HepG2 (cell line): ENCODE results near the gene ENDOD1. TPM values are rescaled to one million over a fixed set of nuclear protein-coding genes. Genes with fewer than 3 reads are reported as not detected.

ENCODE experiments used
- ATAC-seq: fragments of 200-7000 bp; cut with Tn5 transposase; 3 replicates; pipeline ENCODE4 v1.9.1; 2020; ENCODE audit warnings: mild to moderate bottlenecking, moderate library complexity
- BruUV-seq: library from RNA; stranded (reverse); fragments of 400-500 nt; replicated peaks from 2 replicates; lab custom pipeline; 2021; lab: Mats Ljungman, UMichigan
- CTCF ChIA-PET: fragments of 300-600 bp; formaldehyde crosslinking; extraction: SDS; loops from one replicate; lab custom pipeline; 2021; ENCODE audit warnings: low total read pairs, inconsistent platforms, low intra/inter-chr PET ratio; lab: Yijun Ruan, JAX
- POLR2A ChIA-PET: fragments of 350-600 bp; sonication (Branson Sonifier 250); formaldehyde crosslinking; loops from one replicate; lab custom pipeline; 2020; ENCODE audit warnings: antibody characterized with exemption, inconsistent platforms; lab: Yijun Ruan, JAX
- DNase-seq: peaks from one replicate; pipeline ENCODE4 v3.0.0-alpha.2; 2015; ENCODE audit warnings: low spot score
- FAIRE-seq: peaks from 3 replicates; lab custom pipeline; 2011; peaks lifted over from hg19 to GRCh38; lab: Jason Lieb, UNC
- H2AFZ ChIP-seq: one replicate; pipeline ENCODE4 v1.6.1; 2011; ENCODE audit warnings: low read length, inconsistent platforms
- H3K27ac ChIP-seq: fragments of 300-600 bp; 3 replicates; pipeline ENCODE4 v1.8.0; 2011; ENCODE audit warnings: mixed run types, mild to moderate bottlenecking, mixed read lengths, low read length, inconsistent platforms; ENCODE audit not compliant: insufficient read depth; ENCODE audit errors: extremely low read length
- H3K27me3 ChIP-seq, 2 experiments: fragments of 200-600 bp in 1 of 2; 2 replicates in 1 of 2; 3 replicates in 1 of 2; pipeline versions ENCODE4 v1.6.0 to v1.8.0; 2011; ENCODE audit warnings: low read length in 2 of 2, mild to moderate bottlenecking in 2 of 2, moderate library complexity in 2 of 2, inconsistent platforms in 1 of 2; ENCODE audit not compliant: insufficient read depth in 2 of 2, control insufficient read depth in 1 of 2
- H3K36me3 ChIP-seq, 2 experiments: fragments of 200-600 bp in 1 of 2; replicated peaks in 1 of 2; 2 replicates in 1 of 2; 3 replicates in 1 of 2; pipeline versions ENCODE4 v1.5.1 to v1.8.0; 2011; ENCODE audit warnings: low read length in 2 of 2, inconsistent platforms in 1 of 2; ENCODE audit not compliant: insufficient read depth in 2 of 2, control insufficient read depth in 1 of 2
- H3K4me1 ChIP-seq: 2 replicates; pipeline ENCODE4 v1.5.1; 2012; ENCODE audit warnings: low read length, inconsistent platforms; ENCODE audit not compliant: insufficient read depth
- H3K4me2 ChIP-seq: 2 replicates; pipeline ENCODE4 v1.6.0; 2011; ENCODE audit warnings: low read depth, low read length, inconsistent platforms
- H3K4me3 ChIP-seq, 3 experiments: fragments of 200-600 bp in 1 of 3; sonication (generic), shearing (Covaris generic) in 1 of 3; replicated peaks in 1 of 3; 2 replicates each; pipeline ENCODE4 v1.5.1; 2011 to 2016; ENCODE audit warnings: low read length in 3 of 3, inconsistent platforms in 2 of 3, low read depth in 2 of 3, mild to moderate bottlenecking in 2 of 3, control low read depth in 1 of 3, mixed read lengths in 1 of 3; ENCODE audit not compliant: insufficient read depth in 1 of 3
- H3K79me2 ChIP-seq: one replicate; pipeline ENCODE4 v1.6.1; 2011; ENCODE audit warnings: low read length, inconsistent platforms; ENCODE audit not compliant: insufficient read depth
- H3K9ac ChIP-seq: 2 replicates; pipeline ENCODE4 v1.6.0; 2011; ENCODE audit warnings: mild to moderate bottlenecking, low read depth, low read length, inconsistent platforms; ENCODE audit not compliant: insufficient read depth
- H3K9me3 ChIP-seq: 2 replicates; pipeline ENCODE4 v1.5.1; 2012; ENCODE audit warnings: mild to moderate bottlenecking, low read length
- H4K20me1 ChIP-seq: 2 replicates; pipeline ENCODE4 v1.6.0; 2011; ENCODE audit warnings: inconsistent platforms, mild to moderate bottlenecking, low read length, moderate library complexity; ENCODE audit not compliant: insufficient read depth
- ARNT2 ChIP-seq: sonication (generic); formaldehyde crosslinking; IDR thresholded peaks from 2 replicates; pipeline ENCODE4 v1.8.0; 2022; ENCODE audit warnings: mild to moderate bottlenecking, low read depth, missing genetic modification reagents, moderate library complexity
- ATF7 ChIP-seq, 2 experiments: fragments of 450-650 bp in 1 of 2; sonication (generic) in 1 of 2; formaldehyde crosslinking in 1 of 2; IDR thresholded peaks; 2 replicates each; pipeline versions ENCODE4 v1.4.0 to v1.6.1; 2016 to 2020; ENCODE audit warnings: antibody characterized with exemption in 1 of 2, mild to moderate bottlenecking in 1 of 2, missing genetic modification reagents in 1 of 2
- ETV6 ChIP-seq: sonication (generic); formaldehyde crosslinking; conservative IDR thresholded peaks from 2 replicates; pipeline ENCODE4 v1.4.0; 2020; ENCODE audit warnings: missing genetic modification reagents
- HNRNPK ChIP-seq: fragments of 200-400 bp; formaldehyde crosslinking; IDR thresholded peaks from 2 replicates; pipeline ENCODE4 v1.6.1; 2018; ENCODE audit warnings: low read length, low read depth, moderate library complexity, mild to moderate bottlenecking; ENCODE audit not compliant: poor library complexity, severe bottlenecking
- JUN ChIP-seq: sonication (generic); formaldehyde crosslinking; IDR thresholded peaks from 2 replicates; pipeline ENCODE4 v1.4.0; 2020; ENCODE audit warnings: mild to moderate bottlenecking, missing genetic modification reagents
- JUND ChIP-seq: sonication (generic); formaldehyde crosslinking; IDR thresholded peaks from 2 replicates; pipeline ENCODE4 v1.8.0; 2022; ENCODE audit warnings: mild to moderate bottlenecking, missing genetic modification reagents
- KAT2B ChIP-seq: fragments of 150-350 bp; IDR thresholded peaks from 2 replicates; pipeline ENCODE4 v1.6.1; 2014; ENCODE audit warnings: low read depth, low read length, borderline replicate concordance
- KLF15 ChIP-seq: sonication (generic); formaldehyde crosslinking; IDR thresholded peaks from 2 replicates; pipeline ENCODE4 v1.8.1; 2023; ENCODE audit warnings: borderline replicate concordance, mild to moderate bottlenecking, inconsistent platforms, missing genetic modification reagents, mixed read lengths
- MATR3 ChIP-seq: sonication (generic); formaldehyde crosslinking; IDR thresholded peaks from 2 replicates; pipeline ENCODE4 v1.4.0; 2020; ENCODE audit warnings: missing genetic modification reagents
- MIER3 ChIP-seq: IDR thresholded peaks from 2 replicates; pipeline ENCODE4 v1.6.1; 2016; ENCODE audit warnings: missing compliant biosample characterization, borderline replicate concordance
- NFATC3 ChIP-seq: sonication (generic); formaldehyde crosslinking; IDR thresholded peaks from 2 replicates; pipeline ENCODE4 v1.5.1; 2020; ENCODE audit warnings: mild to moderate bottlenecking, missing genetic modification reagents
- ONECUT2 ChIP-seq: sonication (generic); formaldehyde crosslinking; IDR thresholded peaks from 2 replicates; pipeline ENCODE4 v1.4.0; 2020; ENCODE audit warnings: missing genetic modification reagents
- SIX1 ChIP-seq: sonication (generic); formaldehyde crosslinking; IDR thresholded peaks from 2 replicates; pipeline ENCODE4 v1.4.0; 2020; ENCODE audit warnings: missing genetic modification reagents, borderline replicate concordance
- ZBTB1 ChIP-seq: sonication (generic); formaldehyde crosslinking; IDR thresholded peaks from 2 replicates; pipeline ENCODE4 v1.4.0; 2020; ENCODE audit warnings: missing genetic modification reagents, borderline replicate concordance
- ZBTB14 ChIP-seq: sonication (generic); formaldehyde crosslinking; IDR thresholded peaks from 2 replicates; pipeline ENCODE4 v1.4.0; 2020; ENCODE audit warnings: missing genetic modification reagents
- ZNF331 ChIP-seq: sonication (generic); formaldehyde crosslinking; IDR thresholded peaks from 2 replicates; pipeline ENCODE4 v1.4.0; 2020; ENCODE audit warnings: missing genetic modification reagents
- ZNF431 ChIP-seq: sonication (generic); formaldehyde crosslinking; IDR thresholded peaks from 2 replicates; pipeline ENCODE4 v1.9.0; 2022; ENCODE audit warnings: missing genetic modification reagents, low read depth, mild to moderate bottlenecking, borderline replicate concordance
- ZNF598 ChIP-seq: sonication (generic); formaldehyde crosslinking; IDR thresholded peaks from 2 replicates; pipeline ENCODE4 v1.5.1; 2020; ENCODE audit warnings: mild to moderate bottlenecking, missing genetic modification reagents, borderline replicate concordance
- WGBS: methylation state at CpG from one replicate; pipeline ENCODE4 v1.1.6; 2017; ENCODE audit warnings: low lambda C conversion rate; 5-methylcytosine and 5-hydroxymethylcytosine counted together
- in situ Hi-C: cut with HindIII; loops from 2 replicates; pipeline ENCODE4 v1.10.0; 2017; ENCODE audit warnings: low pct_unique_long_range_greater_than_20kb; ENCODE audit not compliant: extremely low pct_ligation_motif_present
- intact Hi-C: fragments of 100-400 bp; cut with micrococcal nuclease; formaldehyde crosslinking; loops from one replicate; pipeline ENCODE4 v1.10.0; 2022; ENCODE audit not compliant: unreplicated experiment
- polyA plus RNA-seq, 8 experiments: library from polyadenylated mRNA; depleted of rRNA in 3 of 8; stranded (reverse) in 7 of 8; unstranded in 1 of 8; fragments of >200 nt; fragmentation: Illumina TruSeq in 4 of 8; extraction: Trizol in 4 of 8; gene quantifications; 2 replicates each; pipeline versions ENCODE4 v1.2.1 to v1.2.3, GENCODE V29; 2011 to 2016; ENCODE audit warnings: low read depth in 4 of 8, missing spikeins in 1 of 8, mixed read lengths in 1 of 8; ENCODE audit not compliant: insufficient read depth in 1 of 8
- total RNA-seq, 5 experiments: library from RNA; depleted of rRNA; stranded (reverse); fragments of >200 nt; fragmentation: Illumina TruSeq; extraction: Trizol; gene quantifications; 2 replicates each; pipeline ENCODE4 v1.2.3, GENCODE V29; 2016; ENCODE audit warnings: low read depth in 1 of 5

The ENDOD1 gene
- total and polyA plus RNA-seq, 2 of the 13 experiments (the other 11 are each of a cell fraction or from before 2014, with no cell fraction given), result 2.0 to 6.8 TPM

GRCh38 chr11:95108159-95108611 is 18.5 kb downstream of the ENDOD1 start (continued):
- TF ChIP-seq ATF7 (IDR thresholded peaks at IDR 0.05), result no peak
- no peak for TF ChIP-seq ATF7 (CRISPR knock-in tag; IDR thresholded peaks at IDR 0.05)
- TF ChIP-seq ZBTB1 (CRISPR knock-in tag), result no peak
- TF ChIP-seq ONECUT2 (CRISPR knock-in tag), result no peak
- no peak for TF ChIP-seq KAT2B
- no peak for TF ChIP-seq NFATC3 (CRISPR knock-in tag)
- TF ChIP-seq JUND (CRISPR knock-in tag), result no peak
- no peak for TF ChIP-seq JUN (CRISPR knock-in tag)
- TF ChIP-seq ARNT2 (CRISPR knock-in tag), result no peak
- TF ChIP-seq HNRNPK, result no peak

GRCh38 chr11:95108671-95109551 is 19.3 kb downstream of the ENDOD1 start:
- intact Hi-C loops, result no loop called here
- in situ Hi-C loops, result no loop called here
- ChIA-PET CTCF (no interaction called here), POLR2A (no interaction called here)
- no peak for ATAC-seq
- Histone ChIP-seq H2AFZ (no peak overlapping the region), H3K79me2 (no peaks in the 10 kb centered on the region), H4K20me1 (no peaks in the 10 kb centered on the region), H3K9me3 (no peaks in the 10 kb centered on the region), H3K36me3 (no peaks in the 10 kb centered on the region), H3K27ac (no peak overlapping the region), H3K27me3 (no peaks in the 10 kb centered on the region), H3K4me2 (no peak overlapping the region), H3K4me1 (no peaks in the 10 kb centered on the region), H3K9ac (no peak overlapping the region), H3K4me3 (no peak overlapping the region)
- FAIRE-seq, result no peak
- no peak for TF ChIP-seq ZNF331 (CRISPR knock-in tag)
- no peak for TF ChIP-seq MIER3 (CRISPR knock-in tag)
- no peak for TF ChIP-seq MATR3 (CRISPR knock-in tag)
- no peak for TF ChIP-seq ZNF431 (CRISPR knock-in tag)
- no peak for TF ChIP-seq ETV6 (CRISPR knock-in tag)
- no peak for TF ChIP-seq ZBTB14 (CRISPR knock-in tag)
- TF ChIP-seq KLF15, result no peak
- no peak for TF ChIP-seq ZNF598 (CRISPR knock-in tag)
- TF ChIP-seq SIX1 (CRISPR knock-in tag), result no peak
- WGBS, result 70% methylated on average over 6 of the region's 6 CpGs
- BruUV-seq, result no TSS peak
- DNase-seq, result no peak
